ENCODE results near the gene HEBP1.
A peak's percentile ranks its signal among the peaks of the same experiment; 100 is the strongest.

Gene HEBP1

GRCh38 chr12:12934556-12934955 is 65.5 kb downstream of the HEBP1 start:
- in situ Hi-C loops (cut with HindIII; ENCODE audit: low pct_ligation_motif_present, low pct_unique_long_range_greater_than_20kb, low sequenced_read_pairs), result no loop called here
- DNase-seq, result no peak

GRCh38 chr12:12933742-12934141 is 66.3 kb downstream of the HEBP1 start:
- in situ Hi-C loops (cut with HindIII; ENCODE audit: low pct_ligation_motif_present, low pct_unique_long_range_greater_than_20kb, low sequenced_read_pairs), result no loop called here
- DNase-seq, result no peak

- in situ Hi-C loops (cut with HindIII; ENCODE audit: low pct_ligation_motif_present, low pct_unique_long_range_greater_than_20kb, low sequenced_read_pairs), result no loop called here
- DNase-seq, result no peak
These were observed 69.3 kb downstream of the HEBP1 start for GRCh38 chr12:12930633-12931219.

- DNase-seq, result no peak
- in situ Hi-C loops (cut with HindIII; ENCODE audit: low pct_ligation_motif_present, low pct_unique_long_range_greater_than_20kb, low sequenced_read_pairs), result no loop called here
These were observed 70.4 kb downstream of the HEBP1 start for GRCh38 chr12:12929696-12930095.

- in situ Hi-C loops (cut with HindIII; ENCODE audit: low pct_ligation_motif_present, low pct_unique_long_range_greater_than_20kb, low sequenced_read_pairs), result no loop called here
- DNase-seq, result peak; percentile 99
These were observed 72.6 kb downstream of the HEBP1 start for GRCh38 chr12:12927211-12928079.

- DNase-seq, result peak; percentile 22
- in situ Hi-C loops (cut with HindIII; ENCODE audit: low pct_ligation_motif_present, low pct_unique_long_range_greater_than_20kb, low sequenced_read_pairs), result no loop called here
These were observed 73.4 kb downstream of the HEBP1 start for GRCh38 chr12:12926571-12927071.

- in situ Hi-C loops (cut with HindIII; ENCODE audit: low pct_ligation_motif_present, low pct_unique_long_range_greater_than_20kb, low sequenced_read_pairs), result no loop called here
- DNase-seq, result no peak
These were observed 74.7 kb downstream of the HEBP1 start for GRCh38 chr12:12925388-12925787.

Data from ACHN (cell line).